CD4-positive, alpha-beta memory T cell (primary cell): Measurements from ENCODE around the gene NMU. TPM values are rescaled to one million over a fixed set of nuclear protein-coding genes. Genes with fewer than 3 reads are reported as not detected.

Experiments
- CTCF ChIA-PET: fragments of 350-600 bp; sonication (Branson Sonifier 250); formaldehyde crosslinking; loops from one replicate; lab custom pipeline; 2021; ENCODE audit warnings: inconsistent platforms; ENCODE audit not compliant: partially characterized antibody; lab: Charles Lee
- POLR2A ChIA-PET: fragments of 350-600 bp; sonication (Branson Sonifier 250); formaldehyde crosslinking; loops from one replicate; lab custom pipeline; 2021; ENCODE audit not compliant: partially characterized antibody; lab: Charles Lee
- DNase-seq, 5 donors: peaks; one replicate each; pipeline versions ENCODE4 v3.0.0 to v3.0.0-alpha.2; 2020 to 2022; ENCODE audit warnings: mixed read lengths in 1 of 5
- H3K27ac ChIP-seq: one replicate; pipeline ENCODE4 v1.7.0; 2013; ENCODE audit warnings: low read depth, low read length
- H3K27me3 ChIP-seq: 2 replicates; pipeline ENCODE4 v1.7.0; 2013; ENCODE audit warnings: mild to moderate bottlenecking, low read length, moderate library complexity; ENCODE audit not compliant: insufficient read depth
- H3K36me3 ChIP-seq: 2 replicates; pipeline ENCODE4 v1.7.0; 2013; ENCODE audit warnings: mild to moderate bottlenecking, low read length, moderate library complexity; ENCODE audit not compliant: insufficient read depth
- H3K4me1 ChIP-seq: 2 replicates; pipeline ENCODE4 v1.7.0; 2013; ENCODE audit warnings: mild to moderate bottlenecking, low read length, moderate library complexity; ENCODE audit not compliant: insufficient read depth
- H3K4me3 ChIP-seq, 2 donors: one replicate each; pipeline ENCODE4 v1.7.0; 2013; ENCODE audit warnings: low read length in 2 of 2, mild to moderate bottlenecking in 1 of 2
- H3K9me3 ChIP-seq, 2 donors: one replicate each; pipeline ENCODE4 v1.7.0; 2013; ENCODE audit warnings: low read length in 2 of 2, control low read depth in 1 of 2; ENCODE audit not compliant: control insufficient read depth in 1 of 2
- H3K27ac Mint-ChIP-seq, 7 donors: one replicate each; pipeline ENCODE4 v1.8.0; 2020 to 2021; ENCODE audit warnings: mixed read lengths in 7 of 7, mild to moderate bottlenecking in 6 of 7, inconsistent platforms in 3 of 7, moderate library complexity in 3 of 7
- H3K27me3 Mint-ChIP-seq, 2 donors: one replicate each; pipeline ENCODE4 v1.8.0; 2020 to 2021; ENCODE audit warnings: mixed read lengths in 2 of 2
- H3K36me3 Mint-ChIP-seq, 2 donors: one replicate each; pipeline ENCODE4 v1.8.0; 2020 to 2021; ENCODE audit warnings: mixed read lengths in 2 of 2, inconsistent platforms in 1 of 2, mild to moderate bottlenecking in 1 of 2
- H3K4me1 Mint-ChIP-seq, 4 donors: one replicate each; pipeline ENCODE4 v1.8.0; 2020 to 2021; ENCODE audit warnings: mixed read lengths in 4 of 4, mild to moderate bottlenecking in 1 of 4
- H3K4me3 Mint-ChIP-seq, 8 donors: one replicate each; pipeline ENCODE4 v1.8.0; 2020 to 2021; ENCODE audit warnings: mixed read lengths in 8 of 8, mild to moderate bottlenecking in 7 of 8, moderate library complexity in 6 of 8, inconsistent platforms in 3 of 8
- H3K9me3 Mint-ChIP-seq, 8 donors: one replicate each; pipeline ENCODE4 v1.8.0; 2020 to 2021; ENCODE audit warnings: mixed read lengths in 8 of 8, mild to moderate bottlenecking in 5 of 8, inconsistent platforms in 3 of 8, moderate library complexity in 1 of 8
- intact Hi-C: fragments of 100-400 bp; cut with micrococcal nuclease; formaldehyde crosslinking; loops from one replicate; pipeline ENCODE4 v1.15.1; 2023
- polyA plus RNA-seq, 2 donors: library from polyadenylated mRNA; unstranded; fragments of 300-500 nt; fragmentation: Illumina TruSeq; gene quantifications; one replicate each; pipeline ENCODE4 v1.2.3, GENCODE V29; 2021
- total RNA-seq, 2 experiments: library from RNA; stranded (reverse); gene quantifications; one replicate each; pipeline ENCODE4 v1.2.3, GENCODE V29; 2021

NMU gene
- total and polyA plus RNA-seq, 4 experiments from 2014 or later = 0.49 to 6.7 TPM; not detected in 2

DNA sequence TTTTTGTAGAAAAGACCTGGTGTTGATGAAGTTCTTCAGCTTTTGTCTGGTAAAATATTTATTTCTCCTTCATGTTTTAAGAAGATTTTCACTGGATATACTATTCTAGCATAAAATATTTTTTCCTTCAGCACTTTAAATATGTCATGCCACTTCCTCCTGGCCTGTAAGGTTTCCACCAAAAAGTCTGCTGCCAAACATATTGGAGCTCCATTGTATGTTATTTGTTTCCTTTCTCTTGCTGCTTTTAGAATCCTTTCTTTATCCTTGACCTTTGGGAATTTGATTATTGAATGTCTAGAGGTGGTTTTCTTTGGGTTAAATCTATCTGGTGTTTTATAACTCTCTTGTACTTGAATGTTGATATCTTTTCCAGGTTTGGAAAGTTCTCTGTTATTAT, 35.6 kb upstream of the NMU start:
- H3K27me3 Mint-ChIP-seq = peaks cover 2 to 16% of the 10 kb centered on the region in 2 donors
- no peak overlapping the region for H3K4me3 Mint-ChIP-seq
- Histone ChIP-seq H3K4me3 (no peak overlapping the region), H3K36me3 (no peaks in the 10 kb centered on the region), H3K27me3 (no peaks in the 10 kb centered on the region), H3K4me1 (no peaks in the 10 kb centered on the region), H3K27ac (no peak overlapping the region), H3K9me3 (no peaks in the 10 kb centered on the region)
- intact Hi-C loops = no loop called here
- ChIA-PET POLR2A (no interaction called here), CTCF (no interaction called here)
- peaks cover 0 to 7% (median 2%) of the 10 kb centered on the region in 8 donors for H3K9me3 Mint-ChIP-seq
- H3K27ac Mint-ChIP-seq = no peak overlapping the region
- H3K36me3 Mint-ChIP-seq = no peaks in the 10 kb centered on the region
- no peak for DNase-seq
- peaks cover 0 to 2% (median 0%) of the 10 kb centered on the region in 4 donors for H3K4me1 Mint-ChIP-seq

DNA sequence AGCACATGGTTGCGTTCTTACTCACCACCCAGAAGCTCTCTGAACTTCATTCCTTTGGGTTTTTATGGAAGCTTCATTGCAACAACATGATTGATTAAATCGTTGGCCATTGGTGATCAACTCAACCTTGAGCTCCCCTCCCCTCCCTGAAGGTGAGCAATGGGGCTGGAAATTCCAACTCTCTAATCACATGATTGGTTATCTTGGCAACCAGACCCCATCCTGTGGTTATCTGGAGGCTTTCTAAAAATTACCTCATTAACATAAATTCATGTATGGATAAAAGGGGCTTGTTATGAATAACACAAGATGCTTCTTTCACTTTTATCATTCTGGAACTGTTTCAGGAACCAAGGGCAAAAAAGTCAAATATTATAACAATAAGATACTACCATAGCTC, 34.6 kb upstream of the NMU start:
- peaks cover 0 to 2% (median 0%) of the 10 kb centered on the region in 4 donors for H3K4me1 Mint-ChIP-seq
- no peaks in the 10 kb centered on the region for H3K4me1 ChIP-seq
- intact Hi-C loops = no loop called here
- H3K9me3 Mint-ChIP-seq = peaks cover 0 to 7% (median 2%) of the 10 kb centered on the region in 8 donors
- no peaks in the 10 kb centered on the region for H3K36me3 Mint-ChIP-seq
- H3K27ac ChIP-seq = no peak overlapping the region
- no peak overlapping the region for H3K27ac Mint-ChIP-seq
- no peak overlapping the region for H3K4me3 Mint-ChIP-seq
- no peaks in the 10 kb centered on the region for H3K9me3 ChIP-seq
- ChIA-PET POLR2A (no interaction called here), CTCF (no interaction called here)
- no peaks in the 10 kb centered on the region for H3K27me3 ChIP-seq
- H3K4me3 ChIP-seq = no peak overlapping the region
- no peaks in the 10 kb centered on the region for H3K36me3 ChIP-seq
- no peak for DNase-seq
- H3K27me3 Mint-ChIP-seq = peaks cover 3 to 20% of the 10 kb centered on the region in 2 donors

DNA sequence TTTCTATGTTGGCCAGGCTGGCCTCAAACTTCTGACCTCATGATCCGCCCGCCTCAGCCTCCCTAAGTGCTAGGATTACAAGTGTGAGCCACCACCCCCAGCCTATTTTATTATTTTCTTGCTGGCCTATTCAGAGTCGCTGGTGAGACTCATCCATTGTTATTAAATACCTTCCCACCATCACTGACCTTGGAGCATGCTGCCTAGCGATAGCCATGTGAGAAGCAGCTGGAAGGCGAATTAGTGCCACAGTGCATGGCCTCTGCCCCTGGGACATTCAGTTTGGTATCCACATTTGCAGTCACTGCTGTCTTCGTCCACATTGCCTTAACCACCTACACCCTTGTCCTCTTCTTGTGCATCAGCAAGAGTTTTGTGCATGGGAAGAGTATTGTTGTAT, 32.4 kb upstream of the NMU start:
- H3K27ac Mint-ChIP-seq = no peak overlapping the region
- H3K4me3 Mint-ChIP-seq = no peak overlapping the region
- no peak overlapping the region for H3K27ac ChIP-seq
- intact Hi-C loops = no loop called here
- no peaks in the 10 kb centered on the region for H3K4me1 ChIP-seq
- H3K9me3 Mint-ChIP-seq = peaks cover 0 to 7% (median 2%) of the 10 kb centered on the region in 8 donors
- H3K36me3 Mint-ChIP-seq = no peaks in the 10 kb centered on the region
- H3K4me3 ChIP-seq = no peak overlapping the region
- CTCF ChIA-PET = no interaction called here
- no peak for DNase-seq
- POLR2A ChIA-PET = no interaction called here
- H3K9me3 ChIP-seq = no peaks in the 10 kb centered on the region
- peaks cover 6 to 14% of the 10 kb centered on the region in 2 donors for H3K27me3 Mint-ChIP-seq
- no peaks in the 10 kb centered on the region for H3K36me3 ChIP-seq
- no peaks in the 10 kb centered on the region for H3K27me3 ChIP-seq
- peaks cover 0 to 2% (median 0%) of the 10 kb centered on the region in 4 donors for H3K4me1 Mint-ChIP-seq

DNA sequence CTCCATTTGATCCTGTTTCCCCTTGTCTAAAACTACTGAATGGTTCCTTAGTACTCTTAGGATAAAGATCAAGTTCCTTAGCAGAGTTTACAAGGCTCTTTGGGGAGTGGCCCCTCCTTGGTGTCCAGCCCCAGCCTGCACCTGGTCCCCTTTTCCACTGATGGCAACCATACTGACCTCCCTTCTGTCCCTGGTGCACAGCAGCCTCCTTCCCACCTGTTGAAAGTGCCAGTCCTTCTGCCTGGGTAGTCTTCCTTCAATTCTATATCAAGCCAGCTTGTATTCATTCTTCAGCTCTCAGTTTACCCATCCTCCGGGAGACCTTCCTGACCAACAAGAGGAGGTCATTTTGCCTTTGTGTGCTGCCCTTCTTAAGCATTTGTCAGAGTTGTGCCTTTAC, 30.4 kb upstream of the NMU start:
- no peak overlapping the region for H3K4me3 ChIP-seq
- no peaks in the 10 kb centered on the region for H3K9me3 ChIP-seq
- Mint-ChIP-seq H3K4me3 (no peak overlapping the region), H3K27ac (no peak overlapping the region), H3K36me3 (no peaks in the 10 kb centered on the region), H3K9me3 (peaks cover 0 to 3% (median 0%) of the 10 kb centered on the region in 8 donors), H3K27me3 (peaks cover 7 to 14% of the 10 kb centered on the region in 2 donors), H3K4me1 (no peaks in the 10 kb centered on the region)
- POLR2A ChIA-PET = no interaction called here
- no peaks in the 10 kb centered on the region for H3K4me1 ChIP-seq
- no peaks in the 10 kb centered on the region for H3K27me3 ChIP-seq
- no peak for DNase-seq
- intact Hi-C loops = no loop called here
- no peaks in the 10 kb centered on the region for H3K36me3 ChIP-seq
- H3K27ac ChIP-seq = no peak overlapping the region
- CTCF ChIA-PET = no interaction called here

DNA sequence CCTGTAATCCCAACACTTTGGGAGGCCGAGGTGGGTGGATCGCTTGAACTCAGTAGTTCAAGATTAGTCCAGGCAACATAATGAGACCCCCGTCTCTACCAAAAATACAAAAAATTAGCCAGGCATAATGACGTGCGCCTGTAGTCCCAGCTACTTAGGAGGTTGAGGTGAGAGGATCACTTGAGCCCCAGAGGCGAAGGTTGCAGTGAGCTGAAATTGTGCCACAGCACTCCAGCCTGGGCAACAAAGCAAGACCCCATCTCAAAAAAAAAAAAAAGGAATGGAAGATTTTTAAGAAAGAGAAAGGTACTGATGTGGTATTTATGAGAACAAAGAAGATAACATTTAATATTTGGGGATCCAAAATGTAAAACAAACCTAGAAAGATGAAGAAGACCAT, 27.0 kb upstream of the NMU start:
- no peak overlapping the region for H3K27ac ChIP-seq
- no peak for DNase-seq
- Mint-ChIP-seq H3K27ac (no peak overlapping the region), H3K9me3 (peaks cover 0 to 4% (median 0%) of the 10 kb centered on the region in 8 donors), H3K36me3 (no peaks in the 10 kb centered on the region), H3K27me3 (peaks cover 9 to 13% of the 10 kb centered on the region in 2 donors), H3K4me3 (no peak overlapping the region), H3K4me1 (no peaks in the 10 kb centered on the region)
- H3K27me3 ChIP-seq = no peaks in the 10 kb centered on the region
- H3K4me3 ChIP-seq = no peak overlapping the region
- intact Hi-C loops = no loop called here
- H3K4me1 ChIP-seq = no peaks in the 10 kb centered on the region
- ChIA-PET CTCF (no interaction called here), POLR2A (no interaction called here)
- H3K36me3 ChIP-seq = no peaks in the 10 kb centered on the region
- no peaks in the 10 kb centered on the region for H3K9me3 ChIP-seq

DNA sequence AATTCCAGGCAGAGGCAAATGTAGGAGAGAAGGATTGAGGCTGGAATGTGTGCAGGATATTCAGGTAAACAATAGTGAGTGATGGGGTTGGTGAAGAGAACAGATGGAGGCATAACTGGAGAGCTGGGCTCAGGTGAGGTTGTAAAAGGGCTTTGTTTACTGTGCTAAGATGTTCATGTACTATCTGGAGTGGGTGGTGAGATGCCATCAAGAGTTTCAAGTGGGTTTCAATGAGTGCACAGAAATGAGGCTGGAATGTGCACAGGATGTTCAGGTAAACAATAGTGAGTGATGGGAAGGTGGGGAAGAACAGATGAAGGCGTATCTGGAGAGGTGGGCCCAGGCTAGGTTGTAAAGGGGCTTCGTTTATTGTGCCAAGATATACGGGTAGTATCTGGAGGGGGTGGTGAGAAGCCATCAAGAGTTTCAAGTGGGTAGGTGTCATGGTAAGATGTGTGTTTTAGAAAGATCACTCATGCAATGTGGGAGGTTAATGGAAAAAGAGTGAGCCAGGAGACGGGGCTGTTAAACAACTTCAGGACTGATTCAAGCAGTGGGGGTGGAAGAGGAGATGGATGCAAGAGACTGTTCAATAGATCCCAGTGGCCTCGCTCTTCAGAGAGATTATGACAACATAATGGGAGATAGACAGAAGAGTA, 25.4 kb upstream of the NMU start:
- intact Hi-C loops = no loop called here
- no peak for DNase-seq
- H3K36me3 Mint-ChIP-seq = no peaks in the 10 kb centered on the region
- Histone ChIP-seq H3K27ac (no peak overlapping the region), H3K36me3 (no peaks in the 10 kb centered on the region), H3K9me3 (no peaks in the 10 kb centered on the region), H3K4me3 (no peak overlapping the region), H3K27me3 (no peaks in the 10 kb centered on the region), H3K4me1 (no peaks in the 10 kb centered on the region)
- no peaks in the 10 kb centered on the region for H3K4me1 Mint-ChIP-seq
- POLR2A ChIA-PET = no interaction called here
- peaks cover 0 to 4% (median 0%) of the 10 kb centered on the region in 8 donors for H3K9me3 Mint-ChIP-seq
- H3K4me3 Mint-ChIP-seq = no peak overlapping the region
- peaks cover 9 to 12% of the 10 kb centered on the region in 2 donors for H3K27me3 Mint-ChIP-seq
- CTCF ChIA-PET = no interaction called here
- H3K27ac Mint-ChIP-seq = no peak overlapping the region

DNA sequence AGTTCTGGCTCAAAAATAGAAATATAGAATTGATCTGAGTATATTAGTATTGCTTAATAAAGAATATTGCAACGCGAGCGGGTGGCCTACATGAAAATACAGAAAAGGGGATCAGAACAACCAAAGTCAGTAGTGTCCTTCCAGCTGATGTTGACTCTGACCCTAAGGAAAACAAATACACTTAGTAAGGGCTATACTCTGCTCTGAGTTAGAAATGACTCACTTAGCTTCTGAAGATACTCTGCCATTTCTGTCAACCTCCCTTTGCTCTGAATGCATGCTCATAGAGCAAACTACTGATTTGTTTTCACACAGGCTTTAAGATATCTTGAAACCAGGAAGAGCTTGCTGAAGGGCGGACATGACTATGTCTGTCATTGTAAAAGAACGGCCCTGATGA, 22.6 kb upstream of the NMU start:
- ChIA-PET POLR2A (no interaction called here), CTCF (no interaction called here)
- no peak overlapping the region for H3K4me3 ChIP-seq
- no peak overlapping the region for H3K4me3 Mint-ChIP-seq
- DNase-seq = no peak
- no peaks in the 10 kb centered on the region for H3K4me1 Mint-ChIP-seq
- no peaks in the 10 kb centered on the region for H3K27me3 ChIP-seq
- no peaks in the 10 kb centered on the region for H3K36me3 ChIP-seq
- intact Hi-C loops = no loop called here
- no peaks in the 10 kb centered on the region for H3K36me3 Mint-ChIP-seq
- peaks cover 0 to 4% (median 0%) of the 10 kb centered on the region in 8 donors for H3K9me3 Mint-ChIP-seq
- no peaks in the 10 kb centered on the region for H3K9me3 ChIP-seq
- H3K27ac Mint-ChIP-seq = no peak overlapping the region
- H3K27me3 Mint-ChIP-seq = peaks cover 5 to 7% of the 10 kb centered on the region in 2 donors
- H3K4me1 ChIP-seq = no peaks in the 10 kb centered on the region
- no peak overlapping the region for H3K27ac ChIP-seq
